CD4-positive, CD25-positive, alpha-beta regulatory T cell (primary cell): ENCODE measurements around the gene A3GALT2. TPM values are rescaled to one million over a fixed set of nuclear protein-coding genes. Genes with fewer than 3 reads are reported as not detected.

Experiments used
- ATAC-seq, 2 donors: fragments of 150-1000 bp; cut with Tn5 transposase; one replicate each; pipeline ENCODE4 v1.10.0; 2021; ENCODE audit warnings: low read depth in 2 of 2, moderate number of reproducible peaks in 2 of 2, moderate library complexity in 1 of 2
- DNase-seq, 3 donors: peaks; one replicate each; pipeline versions ENCODE4 v3.0.0 to v3.0.0-alpha.2; 2012 to 2022; ENCODE audit warnings: mixed read lengths in 1 of 3
- H3K27ac ChIP-seq: one replicate; pipeline ENCODE4 v1.7.0; 2013; ENCODE audit warnings: mild to moderate bottlenecking, low read length; ENCODE audit not compliant: insufficient read depth, poor library complexity, severe bottlenecking
- H3K27me3 ChIP-seq: one replicate; pipeline ENCODE4 v1.7.0; 2013; ENCODE audit warnings: low read length; ENCODE audit not compliant: control insufficient read depth, insufficient read depth
- H3K36me3 ChIP-seq: one replicate; pipeline ENCODE4 v1.7.0; 2013; ENCODE audit warnings: mild to moderate bottlenecking, low read length, moderate library complexity; ENCODE audit not compliant: control insufficient read depth, insufficient read depth
- H3K4me1 ChIP-seq: 2 replicates; pipeline ENCODE4 v1.7.0; 2013; ENCODE audit warnings: mild to moderate bottlenecking, low read length; ENCODE audit not compliant: insufficient read depth, control insufficient read depth, poor library complexity, severe bottlenecking
- H3K4me3 ChIP-seq: one replicate; pipeline ENCODE4 v1.7.0; 2013; ENCODE audit warnings: low read depth, mild to moderate bottlenecking, low read length, moderate library complexity
- H3K9me3 ChIP-seq, 2 experiments: 1 replicate in 1 of 2; 2 replicates in 1 of 2; pipeline ENCODE4 v1.7.0; 2013; ENCODE audit warnings: low read length in 2 of 2, mild to moderate bottlenecking in 1 of 2, moderate library complexity in 1 of 2; ENCODE audit not compliant: control insufficient read depth in 2 of 2
- H3K27ac Mint-ChIP-seq, 3 donors: one replicate each; pipeline ENCODE4 v1.8.0; 2020 to 2022; ENCODE audit warnings: mild to moderate bottlenecking in 3 of 3, mixed read lengths in 3 of 3, moderate library complexity in 2 of 3
- H3K27me3 Mint-ChIP-seq: one replicate; pipeline ENCODE4 v1.8.0; 2022; ENCODE audit warnings: mild to moderate bottlenecking, mixed read lengths
- H3K36me3 Mint-ChIP-seq: one replicate; pipeline ENCODE4 v1.8.0; 2020; ENCODE audit warnings: mixed read lengths
- H3K4me1 Mint-ChIP-seq, 4 donors: one replicate each; pipeline ENCODE4 v1.8.0; 2020 to 2022; ENCODE audit warnings: mixed read lengths in 4 of 4, mild to moderate bottlenecking in 1 of 4
- H3K4me3 Mint-ChIP-seq, 4 donors: one replicate each; pipeline ENCODE4 v1.8.0; 2020 to 2022; ENCODE audit warnings: mild to moderate bottlenecking in 4 of 4, mixed read lengths in 4 of 4, moderate library complexity in 3 of 4
- H3K9me3 Mint-ChIP-seq, 7 donors: one replicate each; pipeline ENCODE4 v1.8.0; 2020 to 2022; ENCODE audit warnings: mixed read lengths in 7 of 7, mild to moderate bottlenecking in 3 of 7, moderate library complexity in 2 of 7
- polyA plus RNA-seq, 4 donors: library from polyadenylated mRNA; unstranded; fragments of 300-500 nt; fragmentation: Illumina TruSeq; gene quantifications; one replicate each; pipeline ENCODE4 v1.2.3, GENCODE V29; 2021
- total RNA-seq: library from RNA; stranded (reverse); gene quantifications from one replicate; pipeline ENCODE4 v1.2.3, GENCODE V29; 2022

A3GALT2 gene
- total and polyA plus RNA-seq, 5 donors from 2014 or later: not detected

GRCh38 chr1:33270379-33270778, 50.5 kb downstream of the A3GALT2 start:
- Histone ChIP-seq H3K27ac (no peak overlapping the region), H3K36me3 (peaks cover 3% of the 10 kb centered on the region), H3K27me3 (no peaks in the 10 kb centered on the region), H3K9me3 (no peaks in the 10 kb centered on the region), H3K4me3 (no peak overlapping the region), H3K4me1 (peaks cover 24% of the 10 kb centered on the region)
- no peak for ATAC-seq
- H3K4me3 Mint-ChIP-seq: no peak overlapping the region
- no peaks in the 10 kb centered on the region for H3K9me3 Mint-ChIP-seq
- DNase-seq: no peak
- H3K27ac Mint-ChIP-seq: peak overlapping the region in 1 of 3 donors; percentile 11
- no peaks in the 10 kb centered on the region for H3K27me3 Mint-ChIP-seq
- peaks cover 5% of the 10 kb centered on the region for H3K36me3 Mint-ChIP-seq
- H3K4me1 Mint-ChIP-seq: peaks cover 6 to 58% (median 27%) of the 10 kb centered on the region in 4 donors

- H3K27ac Mint-ChIP-seq: peak overlapping the region in 2 of 3 donors; percentile 11 to 52
- ATAC-seq (no peak), DNase-seq (no peak)
- Histone ChIP-seq H3K36me3 (peaks cover 3% of the 10 kb centered on the region), H3K27me3 (no peaks in the 10 kb centered on the region), H3K27ac (no peak overlapping the region), H3K9me3 (no peaks in the 10 kb centered on the region), H3K4me3 (no peak overlapping the region), H3K4me1 (peaks cover 24% of the 10 kb centered on the region)
- H3K27me3 Mint-ChIP-seq: no peaks in the 10 kb centered on the region
- H3K4me1 Mint-ChIP-seq: peaks cover 6 to 56% (median 25%) of the 10 kb centered on the region in 4 donors
- no peaks in the 10 kb centered on the region for H3K9me3 Mint-ChIP-seq
- no peak overlapping the region for H3K4me3 Mint-ChIP-seq
- H3K36me3 Mint-ChIP-seq: peaks cover 5% of the 10 kb centered on the region
These were observed 51.3 kb downstream of the A3GALT2 start for GRCh38 chr1:33269621-33270020.

- Histone ChIP-seq H3K27me3 (no peaks in the 10 kb centered on the region), H3K36me3 (peaks cover 3% of the 10 kb centered on the region), H3K27ac (no peak overlapping the region), H3K4me3 (no peak overlapping the region), H3K4me1 (peaks cover 25% of the 10 kb centered on the region), H3K9me3 (no peaks in the 10 kb centered on the region)
- ATAC-seq: no peak
- Mint-ChIP-seq H3K36me3 (peaks cover 5% of the 10 kb centered on the region), H3K9me3 (no peaks in the 10 kb centered on the region), H3K27ac (peak overlapping the region in 2 of 3 donors; percentile 52 to 59), H3K4me1 (peaks cover 6 to 54% (median 21%) of the 10 kb centered on the region in 4 donors), H3K27me3 (no peaks in the 10 kb centered on the region), H3K4me3 (no peak overlapping the region)
- no peak for DNase-seq
These were observed 51.8 kb downstream of the A3GALT2 start for GRCh38 chr1:33268927-33269610.

GRCh38 chr1:33268457-33268856, 52.4 kb downstream of the A3GALT2 start:
- Mint-ChIP-seq H3K36me3 (peaks cover 5% of the 10 kb centered on the region), H3K9me3 (no peaks in the 10 kb centered on the region), H3K27ac (peak overlapping the region in 2 of 3 donors; percentile 59 to 91), H3K27me3 (no peaks in the 10 kb centered on the region), H3K4me1 (peaks cover 6 to 49% (median 18%) of the 10 kb centered on the region in 4 donors), H3K4me3 (no peak overlapping the region)
- Histone ChIP-seq H3K4me3 (no peak overlapping the region), H3K4me1 (peaks cover 20% of the 10 kb centered on the region), H3K36me3 (peaks cover 3% of the 10 kb centered on the region), H3K9me3 (no peaks in the 10 kb centered on the region), H3K27ac (no peak overlapping the region), H3K27me3 (no peaks in the 10 kb centered on the region)
- no peak for DNase-seq
- ATAC-seq: no peak

GRCh38 chr1:33267468-33268205, 53.3 kb downstream of the A3GALT2 start:
- Histone ChIP-seq H3K27ac (no peak overlapping the region), H3K4me1 (peaks cover 11% of the 10 kb centered on the region), H3K27me3 (no peaks in the 10 kb centered on the region), H3K4me3 (no peak overlapping the region), H3K36me3 (peaks cover 3% of the 10 kb centered on the region), H3K9me3 (no peaks in the 10 kb centered on the region)
- Mint-ChIP-seq H3K4me3 (no peak overlapping the region), H3K36me3 (peaks cover 8% of the 10 kb centered on the region), H3K9me3 (no peaks in the 10 kb centered on the region), H3K27me3 (no peaks in the 10 kb centered on the region), H3K4me1 (peaks cover 3 to 46% (median 13%) of the 10 kb centered on the region in 4 donors), H3K27ac (peak overlapping the region in 2 of 3 donors; percentile 42 to 56)
- ATAC-seq: no peak
- no peak for DNase-seq

GRCh38 chr1:33266766-33267165, 54.1 kb downstream of the A3GALT2 start:
- Mint-ChIP-seq H3K4me3 (no peak overlapping the region), H3K36me3 (peaks cover 11% of the 10 kb centered on the region), H3K9me3 (no peaks in the 10 kb centered on the region), H3K27me3 (no peaks in the 10 kb centered on the region), H3K4me1 (peaks cover 3 to 46% (median 13%) of the 10 kb centered on the region in 4 donors), H3K27ac (peak overlapping the region in 1 of 3 donors; percentile 20)
- no peaks in the 10 kb centered on the region for H3K9me3 ChIP-seq
- no peak for ATAC-seq
- DNase-seq: no peak
- no peak overlapping the region for H3K27ac ChIP-seq
- H3K4me1 ChIP-seq: peaks cover 10% of the 10 kb centered on the region
- peaks cover 3% of the 10 kb centered on the region for H3K36me3 ChIP-seq
- no peaks in the 10 kb centered on the region for H3K27me3 ChIP-seq
- no peak overlapping the region for H3K4me3 ChIP-seq

- Mint-ChIP-seq H3K4me3 (no peak overlapping the region), H3K36me3 (peaks cover 16% of the 10 kb centered on the region), H3K4me1 (peaks cover 6 to 47% (median 16%) of the 10 kb centered on the region in 4 donors), H3K27me3 (no peaks in the 10 kb centered on the region), H3K27ac (no peak overlapping the region), H3K9me3 (no peaks in the 10 kb centered on the region)
- no peaks in the 10 kb centered on the region for H3K9me3 ChIP-seq
- peaks cover 12% of the 10 kb centered on the region for H3K4me1 ChIP-seq
- H3K27ac ChIP-seq: no peak overlapping the region
- ATAC-seq: no peak
- H3K27me3 ChIP-seq: no peaks in the 10 kb centered on the region
- peaks cover 3% of the 10 kb centered on the region for H3K36me3 ChIP-seq
- no peak for DNase-seq
- no peak overlapping the region for H3K4me3 ChIP-seq
These were observed 54.9 kb downstream of the A3GALT2 start for GRCh38 chr1:33265780-33266605.
